HG03469 (cell line): Measurements from ENCODE around the gene ZNF275.
"Not testable (repeated sequence)": the region's sequence is repeated elsewhere in the genome, so short reads cannot be mapped to it uniquely, and the experiment has no call there.

ENCODE experiments used
- ATAC-seq: cut with Tn5 transposase; IDR thresholded peaks from one replicate; pipeline ENCODE4 v1.9.1; 2021; ENCODE audit warnings: mild to moderate bottlenecking, moderate library complexity, moderate number of reproducible peaks; ENCODE audit not compliant: unreplicated experiment

The ZNF275 gene

GRCh38 chrX:153318811-153319210, 15.1 kb upstream of the ZNF275 start:
- ATAC-seq: no peak

GRCh38 chrX:153319295-153320046, 14.5 kb upstream of the ZNF275 start:
- no peak for ATAC-seq

GRCh38 chrX:153320047-153320443, 13.9 kb upstream of the ZNF275 start:
- ATAC-seq: not testable (repeated sequence)

- ATAC-seq: no peak
These were observed 13.3 kb upstream of the ZNF275 start for GRCh38 chrX:153320555-153321184.

GRCh38 chrX:153321381-153322124, 12.4 kb upstream of the ZNF275 start, which contains the start of gene PNMA6F:
PNMA6F (minus strand) TSS chrX:153321767; CDS start chrX:153320674, 1,093 bp downstream.
- no peak for ATAC-seq

GRCh38 chrX:153327561-153327960, 6.4 kb upstream of the ZNF275 start:
- ATAC-seq: no peak

- ATAC-seq: no peak
These were observed 687 bp upstream of the ZNF275 start for GRCh38 chrX:153333266-153333665.

GRCh38 chrX:153334654-153335295, 822 bp downstream of the ZNF275 start:
- no peak for ATAC-seq

GRCh38 chrX:153336121-153336894, 2.4 kb downstream of the ZNF275 start:
- ATAC-seq: peak; percentile 32

GRCh38 chrX:153336988-153337387, 3.0 kb downstream of the ZNF275 start:
- ATAC-seq: no peak

- no peak for ATAC-seq
These were observed 4.9 kb downstream of the ZNF275 start for GRCh38 chrX:153338836-153339235.

GRCh38 chrX:153339662-153340061, 5.7 kb downstream of the ZNF275 start:
- ATAC-seq: no peak

GRCh38 chrX:153340111-153340510, 6.2 kb downstream of the ZNF275 start:
- ATAC-seq: no peak

- ATAC-seq: no peak
These were observed 9.0 kb downstream of the ZNF275 start for GRCh38 chrX:153342762-153343558.

GRCh38 chrX:153343674-153344073, 9.7 kb downstream of the ZNF275 start:
- no peak for ATAC-seq

GRCh38 chrX:153347530-153347929, 13.6 kb downstream of the ZNF275 start:
- ATAC-seq: no peak

- no peak for ATAC-seq
These were observed 14.5 kb downstream of the ZNF275 start for GRCh38 chrX:153348421-153348820.

GRCh38 chrX:153349952-153350351, 16.0 kb downstream of the ZNF275 start:
- no peak for ATAC-seq

- ATAC-seq: no peak
These were observed 18.0 kb downstream of the ZNF275 start for GRCh38 chrX:153351981-153352380.

GRCh38 chrX:153352858-153353257, 18.9 kb downstream of the ZNF275 start:
- ATAC-seq: no peak
